Loucy (cell line): Measurements from ENCODE around the gene CLN5.

Experiments used
- H2AFZ ChIP-seq: fragments of 200-600 bp; sonication (generic); 2 replicates; pipeline ENCODE4 v1.6.0; 2016; ENCODE audit warnings: antibody characterized with exemption, mild to moderate bottlenecking, low read length, moderate library complexity
- H3F3A ChIP-seq: fragments of 200-600 bp; 2 replicates; pipeline ENCODE4 v1.6.0; 2016; ENCODE audit warnings: antibody characterized with exemption, low read depth, mild to moderate bottlenecking
- H3K27me3 ChIP-seq: fragments of 200-600 bp; sonication (generic); 2 replicates; pipeline ENCODE4 v1.6.1; 2014; ENCODE audit warnings: low read length, mild to moderate bottlenecking; ENCODE audit not compliant: insufficient read depth, poor library complexity, severe bottlenecking
- H3K36me3 ChIP-seq: fragments of 200-600 bp; sonication (generic); 2 replicates; pipeline ENCODE4 v1.6.1; 2016; ENCODE audit warnings: low read length; ENCODE audit not compliant: insufficient read depth
- H3K4me1 ChIP-seq: fragments of 200-600 bp; sonication (generic); 2 replicates; pipeline ENCODE4 v1.5.1; 2014; ENCODE audit warnings: low read length, mild to moderate bottlenecking; ENCODE audit not compliant: insufficient read depth, poor library complexity, severe bottlenecking
- H3K4me2 ChIP-seq: fragments of 200-600 bp; sonication (generic); 2 replicates; pipeline ENCODE4 v1.6.0; 2014; ENCODE audit warnings: antibody characterized with exemption, low read length, low read depth, mild to moderate bottlenecking; ENCODE audit not compliant: poor library complexity, severe bottlenecking
- H3K4me3 ChIP-seq: fragments of 200-600 bp; sonication (generic); 2 replicates; pipeline ENCODE4 v1.5.1; 2014; ENCODE audit warnings: low read length, mild to moderate bottlenecking, mixed read lengths; ENCODE audit not compliant: poor library complexity, severe bottlenecking
- H3K79me2 ChIP-seq: fragments of 200-600 bp; sonication (generic); 2 replicates; pipeline ENCODE4 v1.6.1; 2014; ENCODE audit warnings: low read length; ENCODE audit not compliant: insufficient read depth
- H3K9ac ChIP-seq: fragments of 200-600 bp; sonication (generic); 2 replicates; pipeline ENCODE4 v1.6.0; 2014; ENCODE audit warnings: mild to moderate bottlenecking, low read depth, low read length, moderate library complexity; ENCODE audit not compliant: poor library complexity, severe bottlenecking
- H3K9me2 ChIP-seq: fragments of 200-600 bp; sonication (generic); replicated peaks from 2 replicates; pipeline ENCODE4 v1.6.1; 2016; ENCODE audit warnings: low read depth, low read length, mixed read lengths
- H3K9me3 ChIP-seq: fragments of 200-600 bp; sonication (generic); 2 replicates; pipeline ENCODE4 v1.6.1; 2014; ENCODE audit warnings: mild to moderate bottlenecking, antibody characterized with exemption, low read length, low read depth; ENCODE audit not compliant: insufficient read depth
- H4K20me1 ChIP-seq: fragments of 200-600 bp; sonication (generic); 2 replicates; pipeline ENCODE4 v1.6.0; 2014; ENCODE audit warnings: antibody characterized with exemption, low read length, mild to moderate bottlenecking; ENCODE audit not compliant: insufficient read depth, poor library complexity, severe bottlenecking
- EZH2phosphoT487 ChIP-seq: fragments of 200-600 bp; IDR thresholded peaks from 2 replicates; pipeline ENCODE4 v1.6.1; 2018; ENCODE audit warnings: antibody characterized with exemption, mild to moderate bottlenecking, moderate library complexity, borderline replicate concordance
- TF ChIP-seq, protein P1 (sequence below): fragments of 200-600 bp; sonication (generic); conservative IDR thresholded peaks from 2 replicates; pipeline ENCODE4 v1.5.1; 2014; ENCODE audit warnings: mild to moderate bottlenecking, antibody characterized with exemption, low read length

CLN5 gene

GRCh38 chr13:77013853-77014542 lies 22.1 kb downstream of the CLN5 start:
- Histone ChIP-seq H3K4me3 (no peak overlapping the region), H3K9me2 (no peaks in the 10 kb centered on the region), H2AFZ (no peak overlapping the region), H3K4me1 (peaks cover 3% of the 10 kb centered on the region), H3F3A (0 out of 2 replicates have a peak, but pooled peaks cover 2% of the 10 kb centered on the region), H3K9ac (no peak overlapping the region), H4K20me1 (peaks cover 44% of the 10 kb centered on the region), H3K9me3 (no peaks in the 10 kb centered on the region), H3K4me2 (no peak overlapping the region), H3K27me3 (no peaks in the 10 kb centered on the region), H3K36me3 (peaks cover 83% of the 10 kb centered on the region), H3K79me2 (peaks cover 26% of the 10 kb centered on the region)
- TF ChIP-seq, protein P1, sequence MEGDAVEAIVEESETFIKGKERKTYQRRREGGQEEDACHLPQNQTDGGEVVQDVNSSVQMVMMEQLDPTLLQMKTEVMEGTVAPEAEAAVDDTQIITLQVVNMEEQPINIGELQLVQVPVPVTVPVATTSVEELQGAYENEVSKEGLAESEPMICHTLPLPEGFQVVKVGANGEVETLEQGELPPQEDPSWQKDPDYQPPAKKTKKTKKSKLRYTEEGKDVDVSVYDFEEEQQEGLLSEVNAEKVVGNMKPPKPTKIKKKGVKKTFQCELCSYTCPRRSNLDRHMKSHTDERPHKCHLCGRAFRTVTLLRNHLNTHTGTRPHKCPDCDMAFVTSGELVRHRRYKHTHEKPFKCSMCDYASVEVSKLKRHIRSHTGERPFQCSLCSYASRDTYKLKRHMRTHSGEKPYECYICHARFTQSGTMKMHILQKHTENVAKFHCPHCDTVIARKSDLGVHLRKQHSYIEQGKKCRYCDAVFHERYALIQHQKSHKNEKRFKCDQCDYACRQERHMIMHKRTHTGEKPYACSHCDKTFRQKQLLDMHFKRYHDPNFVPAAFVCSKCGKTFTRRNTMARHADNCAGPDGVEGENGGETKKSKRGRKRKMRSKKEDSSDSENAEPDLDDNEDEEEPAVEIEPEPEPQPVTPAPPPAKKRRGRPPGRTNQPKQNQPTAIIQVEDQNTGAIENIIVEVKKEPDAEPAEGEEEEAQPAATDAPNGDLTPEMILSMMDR = no peak
- no peak for TF ChIP-seq EZH2phosphoT487

- peaks cover 55% of the 10 kb centered on the region for H4K20me1 ChIP-seq
- H3K9ac ChIP-seq = no peak overlapping the region
- no peaks in the 10 kb centered on the region for H3K9me2 ChIP-seq
- peaks cover 72% of the 10 kb centered on the region for H3K36me3 ChIP-seq
- no peak for TF ChIP-seq EZH2phosphoT487
- TF ChIP-seq, protein P1 = no peak
- 0 out of 2 replicates have a peak, but pooled peaks cover 2% of the 10 kb centered on the region for H3F3A ChIP-seq
- H3K4me1 ChIP-seq = peaks cover 12% of the 10 kb centered on the region
- H3K4me2 ChIP-seq = no peak overlapping the region
- H3K27me3 ChIP-seq = no peaks in the 10 kb centered on the region
- H2AFZ ChIP-seq = no peak overlapping the region
- H3K9me3 ChIP-seq = no peaks in the 10 kb centered on the region
- H3K79me2 ChIP-seq = peaks cover 34% of the 10 kb centered on the region
- H3K4me3 ChIP-seq = no peak overlapping the region
Observed at GRCh38 chr13:77014906-77015685, 23.2 kb downstream of the CLN5 start.

- Histone ChIP-seq H3K4me3 (no peak overlapping the region), H2AFZ (no peak overlapping the region), H3K79me2 (peaks cover 46% of the 10 kb centered on the region), H3K36me3 (peaks cover 61% of the 10 kb centered on the region), H3F3A (0 out of 2 replicates have a peak, but pooled peaks cover 2% of the 10 kb centered on the region), H3K4me2 (no peak overlapping the region), H3K9me3 (no peaks in the 10 kb centered on the region), H3K9me2 (no peaks in the 10 kb centered on the region), H4K20me1 (peaks cover 67% of the 10 kb centered on the region), H3K27me3 (no peaks in the 10 kb centered on the region), H3K9ac (no peak overlapping the region), H3K4me1 (peaks cover 22% of the 10 kb centered on the region)
- TF ChIP-seq, protein P1 = no peak
- TF ChIP-seq EZH2phosphoT487 = no peak
Observed at GRCh38 chr13:77016251-77016812, 24.5 kb downstream of the CLN5 start.
